Vagina (tissue), 2 donors: Measurements from ENCODE around the gene LZTS2. TPM values are rescaled to one million over a fixed set of nuclear protein-coding genes. Genes with fewer than 3 reads are reported as not detected.

Experiments
- DNase-seq, 2 donors: peaks; one replicate each; pipeline ENCODE4 v3.0.0-alpha.2; 2017; ENCODE audit errors: extremely low spot score in 2 of 2
- H3K27ac ChIP-seq: fragments of 200-600 bp; sonication (generic); one replicate; pipeline ENCODE4 v1.5.1; 2019
- H3K27me3 ChIP-seq: fragments of 200-600 bp; sonication (generic); one replicate; pipeline ENCODE4 v1.5.1; 2019
- H3K36me3 ChIP-seq, 2 donors: fragments of 200-600 bp; sonication (generic); one replicate each; pipeline ENCODE4 v1.5.1; 2017 to 2019
- H3K4me1 ChIP-seq: fragments of 200-600 bp; sonication (generic); one replicate; pipeline ENCODE4 v1.5.1; 2019
- H3K4me3 ChIP-seq, 2 donors: fragments of 200-600 bp; sonication (generic); 1 replicate in 1 of 2; 2 replicates in 1 of 2; pipeline ENCODE4 v1.5.1; 2016 to 2019
- H3K9me3 ChIP-seq: fragments of 200-600 bp; sonication (generic); one replicate; pipeline ENCODE4 v1.5.1; 2019
- CTCF ChIP-seq, 3 experiments: fragments of 450-650 bp in 2 of 3; fragments of 200-600 bp in 1 of 3; sonication (generic) in 1 of 3; IDR thresholded peaks; one replicate each; pipeline ENCODE4 v1.5.1; 2017 to 2019; ENCODE audit warnings: antibody characterized with exemption in 3 of 3, mild to moderate bottlenecking in 2 of 3, moderate library complexity in 2 of 3
- POLR2A ChIP-seq, 2 donors: fragments of 450-650 bp; IDR thresholded peaks; one replicate each; pipeline ENCODE4 v1.6.1; 2017; ENCODE audit warnings: antibody characterized with exemption in 2 of 2, mild to moderate bottlenecking in 2 of 2, moderate library complexity in 2 of 2
- POLR2AphosphoS5 ChIP-seq, 2 donors: sonication (generic); formaldehyde crosslinking; IDR thresholded peaks; one replicate each; pipeline ENCODE4 v1.9.0; 2017; ENCODE audit warnings: antibody characterized with exemption in 2 of 2, mild to moderate bottlenecking in 2 of 2, low read depth in 1 of 2; ENCODE audit not compliant: insufficient read depth in 1 of 2
- intact Hi-C: fragments of 100-400 bp; cut with DNase I; formaldehyde crosslinking; loops from one replicate; pipeline ENCODE4 v1.15.1; 2023
- total RNA-seq: library from RNA; depleted of rRNA; stranded (reverse); fragments of >200 nt; gene quantifications from one replicate; pipeline ENCODE4 v1.2.3, GENCODE V29; 2016

LZTS2 gene
- total RNA-seq, 1 donor from 2014 or later, result 99.4 TPM

DNA sequence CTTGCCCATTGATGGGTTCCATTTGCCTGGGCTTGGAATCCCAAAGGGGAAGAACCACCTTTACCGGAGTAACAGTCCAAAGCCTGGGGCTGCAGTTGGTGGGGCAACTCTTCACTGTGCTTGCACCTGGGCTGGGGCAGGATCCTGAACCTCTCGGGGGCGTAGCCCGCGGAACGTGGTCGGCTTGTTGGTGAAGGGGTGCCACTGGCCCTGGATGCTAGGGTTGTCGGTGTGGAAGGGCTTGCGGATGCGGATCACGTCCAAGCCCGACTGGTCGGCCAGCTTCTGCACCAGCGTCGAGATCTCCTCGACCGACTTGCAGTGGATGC is 13.0 kb upstream of the LZTS2 start:
- Histone ChIP-seq H3K27me3 (no peaks in the 10 kb centered on the region), H3K4me3 (peak overlapping the region; percentile 92 to 99), H3K36me3 (peaks cover 0 to 34% of the 10 kb centered on the region in 2 donors), H3K27ac (peak overlapping the region; percentile 85), H3K4me1 (peaks cover 41% of the 10 kb centered on the region), H3K9me3 (no peaks in the 10 kb centered on the region)
- TF ChIP-seq POLR2A (IDR thresholded peaks at IDR 0.05), result no peak
- no peak for TF ChIP-seq POLR2AphosphoS5 (IDR thresholded peaks at IDR 0.05; ENCODE audit: insufficient read depth in 1 of 2, low read depth in 1 of 2)
- no peak for TF ChIP-seq CTCF (IDR thresholded peaks at IDR 0.05)
- intact Hi-C loops, result no loop called here
- DNase-seq, result no peak

DNA sequence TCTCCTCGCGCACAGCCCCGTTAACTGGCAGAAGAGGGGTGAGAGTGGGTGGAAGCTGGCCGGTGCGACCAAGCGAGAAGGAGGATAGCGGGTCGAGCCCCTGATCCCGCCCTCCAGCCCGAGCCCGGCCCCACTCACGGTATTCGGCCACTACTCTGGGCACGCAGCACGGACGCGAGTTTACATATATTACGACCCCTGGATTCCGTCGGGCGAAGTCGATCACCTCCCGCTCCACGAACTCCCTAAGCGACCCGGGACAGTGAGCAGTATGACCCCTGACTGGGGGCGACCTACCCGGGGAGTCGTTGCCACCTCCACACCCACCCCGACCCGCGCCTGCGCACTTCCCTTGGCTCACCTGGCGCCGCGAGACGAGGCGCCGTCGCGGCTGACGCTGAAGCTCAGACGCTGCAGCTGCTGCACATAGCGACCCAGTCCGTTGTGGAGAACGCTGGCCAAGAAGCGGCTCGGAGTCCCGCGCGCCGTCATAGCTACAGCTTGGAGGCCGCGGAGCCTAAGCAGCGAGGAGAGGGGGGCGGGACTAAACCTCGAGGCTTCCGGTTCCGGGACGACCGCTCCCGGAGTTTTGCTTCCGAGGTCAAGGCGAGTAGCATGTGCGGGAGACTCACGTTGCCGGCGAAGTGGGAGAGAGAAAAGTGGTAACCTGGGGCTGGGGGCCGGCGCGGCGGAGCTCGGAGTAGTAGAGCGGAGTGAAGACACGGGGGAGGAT is 12.5 kb upstream of the LZTS2 start, which contains the start of the genes MRPL43 and TWNK:
TSS of gene MRPL43 (minus strand) at position 546 of the 733 bp plus-strand sequence. CDS start at position 492, 54 bp downstream.
TSS of gene TWNK (plus strand) at position 592 of the 733 bp plus-strand sequence. CDS start 668 bp downstream, outside the sequence.
- Histone ChIP-seq H3K27ac (peak within 1 kb of the TSS; percentile 85), H3K36me3 (peaks cover 0 to 34% of the 10 kb centered on the region in 2 donors), H3K9me3 (no peaks in the 10 kb centered on the region), H3K4me1 (peaks cover 41% of the 10 kb centered on the region), H3K4me3 (peak within 1 kb of the TSS; percentile 92 to 99), H3K27me3 (no peaks in the 10 kb centered on the region)
- TF ChIP-seq POLR2A (IDR thresholded peaks at IDR 0.05) (no peak), POLR2AphosphoS5 (IDR thresholded peaks at IDR 0.05; ENCODE audit: insufficient read depth in 1 of 2, low read depth in 1 of 2) (peak; percentile 84 to 89), CTCF (IDR thresholded peaks at IDR 0.05) (no peak)
- intact Hi-C loops, result no loop called here
- DNase-seq, result no peak

DNA sequence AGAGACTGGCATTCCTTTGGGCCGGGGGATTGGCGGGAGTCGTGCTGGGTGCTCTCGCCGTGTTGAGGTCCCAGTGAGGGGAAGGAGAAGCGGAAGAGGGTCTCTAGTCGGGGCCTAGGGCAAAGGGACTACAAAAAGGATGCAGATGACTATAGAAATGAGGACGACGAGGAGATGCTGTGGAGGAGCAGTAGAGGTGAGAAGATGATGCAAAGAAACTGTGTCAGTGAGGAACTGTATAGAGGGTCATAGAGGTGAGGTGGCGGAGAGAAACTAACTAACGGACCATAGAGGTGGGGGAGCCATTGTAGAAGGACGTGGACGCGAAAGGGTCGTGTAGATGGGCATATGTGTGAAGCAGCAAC is 11.9 kb upstream of the LZTS2 start:
- Histone ChIP-seq H3K36me3 (peaks cover 0 to 34% of the 10 kb centered on the region in 2 donors), H3K27ac (peak overlapping the region; percentile 85), H3K9me3 (no peaks in the 10 kb centered on the region), H3K4me3 (peak overlapping the region; percentile 92 to 99), H3K4me1 (peaks cover 41% of the 10 kb centered on the region), H3K27me3 (no peaks in the 10 kb centered on the region)
- no peak for DNase-seq
- intact Hi-C loops, result no loop called here
- TF ChIP-seq POLR2A (IDR thresholded peaks at IDR 0.05) (no peak), POLR2AphosphoS5 (IDR thresholded peaks at IDR 0.05; ENCODE audit: insufficient read depth in 1 of 2, low read depth in 1 of 2) (no peak), CTCF (IDR thresholded peaks at IDR 0.05) (no peak)

DNA sequence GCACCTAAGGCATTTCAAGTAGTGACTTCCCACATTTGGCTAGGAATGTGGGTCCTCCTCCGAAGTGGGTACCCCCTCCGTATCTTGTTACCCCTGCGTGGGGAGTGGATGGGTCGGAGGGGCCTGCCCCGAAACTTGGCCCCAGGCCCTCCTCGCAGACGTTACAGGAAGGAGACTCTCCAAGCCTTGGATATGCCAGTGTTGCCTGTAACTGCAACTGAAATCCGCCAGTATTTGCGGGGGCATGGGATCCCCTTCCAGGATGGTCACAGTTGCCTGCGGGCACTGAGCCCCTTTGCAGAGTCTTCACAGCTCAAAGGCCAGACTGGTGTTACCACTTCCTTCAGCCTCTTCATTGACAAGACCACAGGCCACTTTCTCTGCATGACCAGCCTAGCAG is 11.4 kb upstream of the LZTS2 start:
- intact Hi-C loops, result no loop called here
- H3K4me3 ChIP-seq, result peak overlapping the region; percentile 92 to 99
- TF ChIP-seq CTCF (IDR thresholded peaks at IDR 0.05), result no peak
- no peak for TF ChIP-seq POLR2AphosphoS5 (IDR thresholded peaks at IDR 0.05; ENCODE audit: insufficient read depth in 1 of 2, low read depth in 1 of 2)
- TF ChIP-seq POLR2A (IDR thresholded peaks at IDR 0.05), result no peak
- H3K9me3 ChIP-seq, result no peaks in the 10 kb centered on the region
- peaks cover 0 to 37% of the 10 kb centered on the region in 2 donors for H3K36me3 ChIP-seq
- H3K27ac ChIP-seq, result no peak overlapping the region
- peaks cover 41% of the 10 kb centered on the region for H3K4me1 ChIP-seq
- DNase-seq, result no peak
- no peaks in the 10 kb centered on the region for H3K27me3 ChIP-seq

DNA sequence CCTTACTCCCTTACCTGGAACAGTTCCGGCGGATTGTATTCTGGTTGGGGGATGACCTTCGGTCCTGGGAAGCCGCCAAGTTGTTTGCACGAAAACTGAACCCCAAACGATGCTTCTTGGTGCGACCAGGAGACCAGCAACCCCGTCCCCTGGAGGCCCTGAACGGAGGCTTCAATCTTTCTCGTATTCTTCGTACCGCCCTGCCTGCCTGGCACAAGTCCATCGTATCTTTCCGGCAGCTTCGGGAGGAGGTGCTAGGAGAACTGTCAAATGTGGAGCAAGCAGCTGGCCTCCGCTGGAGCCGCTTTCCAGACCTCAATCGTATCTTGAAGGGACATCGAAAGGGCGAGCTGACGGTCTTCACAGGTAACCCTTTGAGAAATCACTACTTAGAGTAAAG is 10.5 kb upstream of the LZTS2 start:
- no peak for DNase-seq
- no peaks in the 10 kb centered on the region for H3K27me3 ChIP-seq
- TF ChIP-seq POLR2AphosphoS5 (IDR thresholded peaks at IDR 0.05; ENCODE audit: insufficient read depth in 1 of 2, low read depth in 1 of 2), result no peak
- no peak for TF ChIP-seq CTCF (IDR thresholded peaks at IDR 0.05)
- TF ChIP-seq POLR2A (IDR thresholded peaks at IDR 0.05), result no peak
- H3K4me3 ChIP-seq, result no peak overlapping the region
- peaks cover 0 to 41% of the 10 kb centered on the region in 2 donors for H3K36me3 ChIP-seq
- intact Hi-C loops, result no loop called here
- H3K9me3 ChIP-seq, result no peaks in the 10 kb centered on the region
- peaks cover 41% of the 10 kb centered on the region for H3K4me1 ChIP-seq
- no peak overlapping the region for H3K27ac ChIP-seq
